ENCODE results near the gene POLR1A. TPM values are rescaled to one million over a fixed set of nuclear protein-coding genes. Genes with fewer than 3 reads are reported as not detected.
A peak's percentile ranks its signal among the peaks of the same experiment; 100 is the strongest.

The POLR1A gene
- total RNA-seq, 4 donors from 2014 or later = 20.1 to 31.7 (median 29.4) TPM

GRCh38 chr2:86028766-86029381, 76.8 kb downstream of the POLR1A start:
- ATAC-seq (peak; percentile 60 to 86), DNase-seq (peak; percentile 67 to 70)
- Histone ChIP-seq H3K4me3 (no peak overlapping the region), H3K27ac (peak overlapping the region; percentile 73 to 79 (median 76)), H3K36me3 (peaks cover 0 to 78% of the 10 kb centered on the region in 2 donors), H3K9me3 (no peaks in the 10 kb centered on the region), H3K4me1 (peaks cover 5 to 16% of the 10 kb centered on the region in 2 donors), H3K27me3 (no peaks in the 10 kb centered on the region)
- in situ Hi-C loops (cut with MboI; ENCODE audit: low sequenced_read_pairs in 4 of 4) (no loop called here), intact Hi-C loops (cut with DNase I; ENCODE audit: low total_unique reads) (no loop called here)
- TF ChIP-seq POLR2A (IDR thresholded peaks at IDR 0.05) (no peak), CTCF (IDR thresholded peaks at IDR 0.05 in 4 of 5, conservative IDR thresholded peaks at IDR 0.05 in 1 of 5) (no peak)

- no peak overlapping the region for H3K4me3 ChIP-seq
- DNase-seq (no peak), ATAC-seq (peak in 1 of 2 donors; percentile 7)
- H3K4me1 ChIP-seq = peaks cover 4 to 14% of the 10 kb centered on the region in 2 donors
- in situ Hi-C loops (cut with MboI; ENCODE audit: low sequenced_read_pairs in 4 of 4) (no loop called here), intact Hi-C loops (cut with DNase I; ENCODE audit: low total_unique reads) (no loop called here)
- H3K27ac ChIP-seq = peak overlapping the region; percentile 73 to 79 (median 76)
- H3K27me3 ChIP-seq = no peaks in the 10 kb centered on the region
- TF ChIP-seq CTCF (IDR thresholded peaks at IDR 0.05 in 4 of 5, conservative IDR thresholded peaks at IDR 0.05 in 1 of 5) (no peak), POLR2A (IDR thresholded peaks at IDR 0.05) (peak; percentile 28 to 39)
- peaks cover 0 to 71% of the 10 kb centered on the region in 2 donors for H3K36me3 ChIP-seq
- H3K9me3 ChIP-seq = no peaks in the 10 kb centered on the region
These were observed 77.5 kb downstream of the POLR1A start for GRCh38 chr2:86027922-86028765.

- no peaks in the 10 kb centered on the region for H3K27me3 ChIP-seq
- no peak for TF ChIP-seq CTCF (IDR thresholded peaks at IDR 0.05 in 4 of 5, conservative IDR thresholded peaks at IDR 0.05 in 1 of 5)
- no peak for TF ChIP-seq POLR2A (IDR thresholded peaks at IDR 0.05)
- no peaks in the 10 kb centered on the region for H3K9me3 ChIP-seq
- H3K4me1 ChIP-seq = peaks cover 4 to 14% of the 10 kb centered on the region in 2 donors
- no peak for DNase-seq
- intact Hi-C loops (cut with DNase I; ENCODE audit: low total_unique reads) = no loop called here
- H3K4me3 ChIP-seq = no peak overlapping the region
- H3K36me3 ChIP-seq = peaks cover 0 to 66% of the 10 kb centered on the region in 2 donors
- in situ Hi-C loops (cut with MboI; ENCODE audit: low sequenced_read_pairs in 4 of 4) = no loop called here
- ATAC-seq = peak in 1 of 2 donors; percentile 4
- peak overlapping the region; percentile 73 to 79 (median 76) for H3K27ac ChIP-seq
These were observed 78.3 kb downstream of the POLR1A start for GRCh38 chr2:86027196-86027921.

- Histone ChIP-seq H3K36me3 (peaks cover 0 to 59% of the 10 kb centered on the region in 2 donors), H3K27me3 (no peaks in the 10 kb centered on the region), H3K4me1 (peaks cover 4 to 14% of the 10 kb centered on the region in 2 donors), H3K9me3 (no peaks in the 10 kb centered on the region), H3K27ac (peak overlapping the region; percentile 53 to 76 (median 74)), H3K4me3 (no peak overlapping the region)
- TF ChIP-seq CTCF (IDR thresholded peaks at IDR 0.05 in 4 of 5, conservative IDR thresholded peaks at IDR 0.05 in 1 of 5) (no peak), POLR2A (IDR thresholded peaks at IDR 0.05) (no peak)
- intact Hi-C loops (cut with DNase I; ENCODE audit: low total_unique reads) (no loop called here), in situ Hi-C loops (cut with MboI; ENCODE audit: low sequenced_read_pairs in 4 of 4) (no loop called here)
- DNase-seq (no peak), ATAC-seq (no peak)
These were observed 79.0 kb downstream of the POLR1A start for GRCh38 chr2:86026744-86027065.

Data from gastrocnemius medialis (tissue), 4 donors.